Stimulated activated naive CD8-positive, alpha-beta T cell treated with anti-CD3 and anti-CD28 coated beads, Interleukin-15, Interleukin-2, amounts not matched to agents 100 ng/mL and 50 ng/mL, for 24 hours (primary cell): Measurements from ENCODE around the gene SERPINB12.

Source experiments
- H3K27ac Mint-ChIP-seq: one replicate; pipeline ENCODE4 v1.8.0; 2021; ENCODE audit warnings: mild to moderate bottlenecking, mixed read lengths
- H3K27me3 Mint-ChIP-seq: one replicate; pipeline ENCODE4 v1.8.0; 2021; ENCODE audit warnings: mixed read lengths
- H3K36me3 Mint-ChIP-seq: one replicate; pipeline ENCODE4 v1.8.0; 2021; ENCODE audit warnings: low read depth, mixed read lengths
- H3K4me1 Mint-ChIP-seq: one replicate; pipeline ENCODE4 v1.8.0; 2021; ENCODE audit warnings: low read depth, mixed read lengths
- H3K4me3 Mint-ChIP-seq: one replicate; pipeline ENCODE4 v1.8.0; 2021; ENCODE audit warnings: mild to moderate bottlenecking, mixed read lengths
- H3K9me3 Mint-ChIP-seq: one replicate; pipeline ENCODE4 v1.8.0; 2021; ENCODE audit warnings: mixed read lengths

SERPINB12 gene, protein sequence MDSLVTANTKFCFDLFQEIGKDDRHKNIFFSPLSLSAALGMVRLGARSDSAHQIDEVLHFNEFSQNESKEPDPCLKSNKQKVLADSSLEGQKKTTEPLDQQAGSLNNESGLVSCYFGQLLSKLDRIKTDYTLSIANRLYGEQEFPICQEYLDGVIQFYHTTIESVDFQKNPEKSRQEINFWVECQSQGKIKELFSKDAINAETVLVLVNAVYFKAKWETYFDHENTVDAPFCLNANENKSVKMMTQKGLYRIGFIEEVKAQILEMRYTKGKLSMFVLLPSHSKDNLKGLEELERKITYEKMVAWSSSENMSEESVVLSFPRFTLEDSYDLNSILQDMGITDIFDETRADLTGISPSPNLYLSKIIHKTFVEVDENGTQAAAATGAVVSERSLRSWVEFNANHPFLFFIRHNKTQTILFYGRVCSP

DNA sequence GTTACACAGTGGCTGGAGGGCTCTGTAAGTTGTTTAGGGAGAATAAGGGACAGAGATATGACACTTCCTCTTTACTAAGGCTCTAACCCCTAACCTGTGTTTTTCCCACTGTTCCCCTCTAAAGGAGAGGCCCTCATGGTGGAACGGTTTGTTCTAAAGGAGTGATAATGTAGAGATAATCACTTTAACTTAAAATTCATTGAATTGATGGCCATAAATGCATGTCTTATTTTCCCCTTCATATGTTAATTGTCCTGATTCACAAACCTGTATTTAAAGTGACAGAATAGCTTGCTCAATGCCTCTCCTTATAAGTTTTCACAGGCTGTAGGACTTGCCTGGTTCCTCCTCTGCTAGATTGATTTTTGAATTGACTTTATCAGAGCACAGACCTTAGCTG, at the start of gene SERPINB12:
TSS of gene SERPINB12 (plus strand) at position 301 of the 400 bp plus-strand sequence. CDS start 13,791 bp downstream, outside the sequence.
- no peaks in the 10 kb centered on the region for H3K4me1 Mint-ChIP-seq
- H3K4me3 Mint-ChIP-seq = no peak within 1 kb of the TSS
- no peak within 1 kb of the TSS for H3K27ac Mint-ChIP-seq
- no peaks in the 10 kb centered on the region for H3K9me3 Mint-ChIP-seq
- no peaks in the 10 kb centered on the region for H3K36me3 Mint-ChIP-seq
- peaks cover 27% of the 10 kb centered on the region for H3K27me3 Mint-ChIP-seq

DNA sequence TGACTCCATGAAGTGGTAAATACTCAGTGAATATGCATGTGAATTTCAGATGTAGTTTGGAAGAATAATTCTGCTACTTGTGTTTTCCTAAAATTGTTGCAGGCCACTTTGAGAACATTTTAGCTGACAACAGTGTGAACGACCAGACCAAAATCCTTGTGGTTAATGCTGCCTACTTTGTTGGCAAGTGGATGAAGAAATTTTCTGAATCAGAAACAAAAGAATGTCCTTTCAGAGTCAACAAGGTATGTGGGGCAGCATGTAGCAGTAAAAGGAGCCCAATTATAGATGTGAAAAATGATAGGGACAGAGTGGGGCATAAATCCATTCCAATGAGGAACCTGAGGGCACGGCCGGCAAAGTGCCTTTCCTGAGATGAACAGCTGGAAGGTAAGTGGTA, 49.3 kb upstream of the SERPINB12 start:
- H3K36me3 Mint-ChIP-seq = no peaks in the 10 kb centered on the region
- no peaks in the 10 kb centered on the region for H3K9me3 Mint-ChIP-seq
- no peaks in the 10 kb centered on the region for H3K27me3 Mint-ChIP-seq
- H3K27ac Mint-ChIP-seq = no peak overlapping the region
- H3K4me1 Mint-ChIP-seq = no peaks in the 10 kb centered on the region
- no peak overlapping the region for H3K4me3 Mint-ChIP-seq

DNA sequence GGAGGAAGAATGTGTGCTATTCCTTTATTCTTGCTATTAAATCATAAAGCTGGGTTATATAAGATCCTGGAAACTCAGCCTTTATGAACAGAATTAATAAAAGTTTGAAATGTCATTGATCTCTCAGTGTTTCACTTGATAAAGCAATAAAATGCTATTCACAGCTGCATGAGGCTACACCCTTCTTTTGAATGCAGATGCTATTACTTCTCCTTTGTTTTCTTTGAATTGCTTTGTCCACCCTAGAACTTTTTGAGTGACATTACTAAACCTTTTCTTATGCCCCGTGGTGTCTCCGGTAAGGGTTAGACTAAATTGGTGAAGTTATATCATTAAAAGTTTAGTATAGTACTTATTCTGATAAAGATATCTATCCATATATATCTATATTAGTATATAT, 46.5 kb upstream of the SERPINB12 start:
- H3K4me3 Mint-ChIP-seq = no peak overlapping the region

DNA sequence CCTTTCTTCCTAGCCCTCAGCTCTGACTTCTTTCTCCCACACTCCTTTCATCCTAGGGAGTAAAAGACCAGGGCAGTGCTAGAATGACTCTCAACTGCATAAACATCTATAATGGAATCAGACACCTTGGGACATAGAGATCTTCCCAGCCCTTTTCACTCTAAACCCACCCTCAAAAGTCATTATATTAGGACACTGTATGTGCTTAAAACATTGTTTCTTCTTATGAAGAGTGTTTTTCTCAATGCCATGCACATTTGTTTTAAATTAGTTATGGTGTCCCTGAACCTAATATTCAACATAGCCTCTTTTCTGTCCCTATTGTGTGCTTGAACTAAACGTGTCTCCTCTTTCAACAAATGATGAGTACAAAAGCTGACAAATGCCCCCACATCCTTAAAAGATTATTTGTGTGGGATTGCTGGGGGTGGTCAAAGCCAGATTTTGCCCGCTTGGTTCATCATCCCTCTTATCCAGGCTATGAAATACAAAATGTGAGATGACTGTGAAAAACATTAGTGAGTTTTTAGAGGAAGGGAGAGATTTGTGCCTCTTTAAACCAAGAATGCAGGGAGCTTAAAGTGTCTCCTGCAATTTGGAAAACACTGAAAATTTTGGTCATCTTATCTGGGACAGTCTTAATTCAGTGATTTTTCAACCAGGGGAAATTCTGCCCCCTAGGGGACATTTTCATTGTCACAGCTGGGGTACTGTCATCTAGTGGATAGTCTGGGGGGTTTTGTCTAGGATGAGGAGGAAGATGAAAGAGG, 36.4 kb upstream of the SERPINB12 start:
- no peaks in the 10 kb centered on the region for H3K9me3 Mint-ChIP-seq
- H3K27ac Mint-ChIP-seq = no peak overlapping the region
- no peaks in the 10 kb centered on the region for H3K36me3 Mint-ChIP-seq
- H3K27me3 Mint-ChIP-seq = peaks cover 36% of the 10 kb centered on the region
- no peak overlapping the region for H3K4me3 Mint-ChIP-seq
- H3K4me1 Mint-ChIP-seq = no peaks in the 10 kb centered on the region

More for the DNA sequence above, 46.5 kb upstream of the SERPINB12 start:
- no peaks in the 10 kb centered on the region for H3K27me3 Mint-ChIP-seq
- no peaks in the 10 kb centered on the region for H3K4me1 Mint-ChIP-seq
- no peaks in the 10 kb centered on the region for H3K9me3 Mint-ChIP-seq
- no peaks in the 10 kb centered on the region for H3K36me3 Mint-ChIP-seq
- H3K27ac Mint-ChIP-seq = no peak overlapping the region

DNA sequence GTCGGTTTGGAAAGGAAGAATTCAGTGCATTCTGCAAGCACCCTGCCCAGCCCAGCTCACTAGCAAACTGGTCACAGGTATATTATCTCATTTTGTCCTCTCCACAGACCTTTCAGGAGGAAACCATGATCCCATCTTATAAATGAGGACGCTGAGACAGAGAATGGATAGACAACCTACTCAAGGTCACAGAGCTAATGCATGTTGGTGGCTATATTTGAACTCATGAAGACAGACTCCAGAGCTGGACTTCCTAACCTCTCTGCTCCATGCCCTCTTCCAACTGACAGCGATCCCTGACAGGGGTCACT, 35.9 kb upstream of the SERPINB12 start:
- Mint-ChIP-seq H3K27me3 (peaks cover 39% of the 10 kb centered on the region), H3K36me3 (no peaks in the 10 kb centered on the region), H3K27ac (no peak overlapping the region), H3K4me3 (no peak overlapping the region), H3K4me1 (no peaks in the 10 kb centered on the region), H3K9me3 (no peaks in the 10 kb centered on the region)

DNA sequence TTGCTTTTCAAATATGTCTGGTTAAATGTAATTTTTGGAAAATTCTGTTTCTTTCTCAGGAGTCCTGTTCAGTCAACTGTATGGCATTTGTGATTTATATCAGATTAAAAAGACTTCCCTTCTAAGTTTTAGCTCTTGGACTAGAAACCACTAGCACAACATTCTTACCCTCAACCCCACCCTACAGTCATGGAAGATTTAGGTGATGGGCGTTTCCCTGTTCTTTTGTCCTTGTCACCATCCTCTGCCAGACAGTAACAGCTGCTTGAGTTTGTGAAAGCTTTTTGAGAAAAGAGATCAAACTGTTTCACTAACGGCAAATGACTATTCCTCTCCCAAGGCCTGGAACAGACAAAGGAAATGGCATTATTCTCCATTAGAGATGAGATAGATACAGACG, 33.6 kb upstream of the SERPINB12 start:
- H3K27me3 Mint-ChIP-seq = peaks cover 37% of the 10 kb centered on the region
- H3K9me3 Mint-ChIP-seq = no peaks in the 10 kb centered on the region
- no peaks in the 10 kb centered on the region for H3K36me3 Mint-ChIP-seq
- H3K4me3 Mint-ChIP-seq = no peak overlapping the region
- H3K27ac Mint-ChIP-seq = no peak overlapping the region
- no peaks in the 10 kb centered on the region for H3K4me1 Mint-ChIP-seq

DNA sequence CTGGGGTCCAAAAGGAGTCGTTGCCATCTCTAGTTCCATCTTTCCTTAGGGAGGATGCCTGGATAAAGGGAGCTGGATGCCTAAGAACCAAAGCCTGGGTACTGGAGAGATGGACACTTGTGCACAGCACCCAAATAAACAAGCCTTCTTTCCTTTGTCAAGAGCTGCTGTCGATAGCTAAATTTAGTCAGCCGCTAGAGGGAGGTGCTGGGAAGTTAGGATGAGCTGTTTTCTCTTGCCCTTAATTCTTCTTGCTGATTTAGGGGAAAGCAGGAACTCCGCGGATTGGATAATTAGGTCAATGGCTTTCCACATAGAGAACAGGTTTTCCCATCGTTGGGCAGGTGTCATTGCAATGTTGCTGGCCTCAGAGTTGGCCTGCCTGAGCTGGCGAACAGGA, 30.9 kb upstream of the SERPINB12 start:
- H3K27me3 Mint-ChIP-seq = peaks cover 27% of the 10 kb centered on the region
- H3K36me3 Mint-ChIP-seq = no peaks in the 10 kb centered on the region
- no peaks in the 10 kb centered on the region for H3K9me3 Mint-ChIP-seq
- no peak overlapping the region for H3K27ac Mint-ChIP-seq
- no peak overlapping the region for H3K4me3 Mint-ChIP-seq
- no peaks in the 10 kb centered on the region for H3K4me1 Mint-ChIP-seq

DNA sequence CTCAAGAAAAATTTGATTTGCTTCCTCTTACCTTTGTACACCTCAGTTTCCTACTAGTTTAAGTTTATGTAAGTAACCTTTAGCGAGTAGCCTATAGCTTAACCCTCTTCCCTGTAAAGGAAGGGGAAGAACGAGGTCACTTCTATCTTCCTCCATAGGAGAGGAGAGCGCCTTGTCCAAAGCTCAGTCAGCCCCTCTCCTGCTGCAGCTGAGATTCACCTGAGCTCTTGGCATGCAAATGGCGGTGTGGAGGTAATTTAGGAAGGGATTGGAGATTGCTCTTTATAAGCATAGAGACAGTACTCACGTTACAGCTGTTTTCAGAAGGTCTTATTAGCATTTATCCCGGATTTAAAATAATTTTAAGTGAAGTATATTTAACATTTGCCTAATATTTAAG, 27.8 kb upstream of the SERPINB12 start:
- no peaks in the 10 kb centered on the region for H3K9me3 Mint-ChIP-seq

DNA sequence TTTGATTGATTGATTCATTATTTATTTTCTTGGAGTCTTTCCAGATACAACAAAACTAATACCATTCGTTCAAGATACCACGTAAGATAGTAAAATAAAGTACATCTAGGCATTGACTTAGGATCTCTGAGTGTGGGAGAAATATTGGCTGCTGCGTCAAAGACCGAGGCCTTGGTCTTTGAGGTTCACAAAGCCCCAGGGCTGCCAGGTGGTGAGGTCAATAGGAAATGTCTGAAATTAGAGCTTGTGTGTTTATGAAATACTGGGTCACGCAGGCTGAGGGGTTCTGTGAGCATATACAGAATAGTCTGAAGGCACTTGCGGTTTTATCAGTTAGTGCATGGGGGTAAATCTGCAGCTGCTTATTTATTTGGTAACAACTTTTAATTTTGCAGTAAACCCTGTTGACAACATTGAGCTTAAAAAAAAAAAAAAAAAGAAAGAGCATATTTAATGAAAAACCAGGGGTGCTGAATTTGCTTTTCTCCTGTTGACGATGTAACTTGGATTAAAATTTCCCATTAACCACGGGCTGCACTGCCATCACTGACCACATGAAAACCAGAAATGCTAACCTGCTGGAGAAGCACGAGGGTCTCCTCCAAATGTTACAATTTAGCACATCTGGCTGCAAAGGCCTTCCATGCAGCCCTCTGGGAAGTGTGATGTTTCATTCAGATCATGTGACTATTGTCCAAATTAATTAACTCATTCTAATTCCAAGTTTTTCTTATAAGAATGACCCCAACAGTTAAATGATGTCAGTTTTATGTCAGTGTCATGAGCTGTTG, 27.1 kb upstream of the SERPINB12 start:
- Mint-ChIP-seq H3K4me1 (no peaks in the 10 kb centered on the region), H3K27ac (no peak overlapping the region), H3K36me3 (no peaks in the 10 kb centered on the region), H3K9me3 (no peaks in the 10 kb centered on the region), H3K27me3 (peaks cover 16% of the 10 kb centered on the region), H3K4me3 (no peak overlapping the region)

More for the DNA sequence above, 27.8 kb upstream of the SERPINB12 start:
- H3K4me1 Mint-ChIP-seq = no peaks in the 10 kb centered on the region
- H3K36me3 Mint-ChIP-seq = no peaks in the 10 kb centered on the region
- H3K27me3 Mint-ChIP-seq = peaks cover 16% of the 10 kb centered on the region
- H3K4me3 Mint-ChIP-seq = no peak overlapping the region
- no peak overlapping the region for H3K27ac Mint-ChIP-seq

DNA sequence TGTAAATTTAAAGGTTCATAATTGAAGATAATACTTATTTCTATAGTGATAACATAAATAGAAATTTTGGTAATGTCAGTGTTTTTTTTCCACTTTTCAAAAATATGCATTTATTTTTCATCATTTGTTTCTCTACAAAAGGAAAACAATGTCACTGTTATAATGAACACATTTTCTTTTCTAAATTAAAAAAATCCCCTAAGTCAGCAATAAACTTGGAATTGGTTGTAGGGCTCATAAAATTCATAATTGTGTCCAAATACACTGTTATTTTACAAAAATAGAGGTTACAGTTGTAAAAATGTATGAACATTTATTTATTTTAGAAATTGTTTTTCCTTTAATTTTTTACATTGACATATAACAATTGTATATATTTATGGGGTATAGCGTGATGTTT, 26.4 kb upstream of the SERPINB12 start:
- Mint-ChIP-seq H3K4me3 (no peak overlapping the region), H3K4me1 (no peaks in the 10 kb centered on the region), H3K36me3 (no peaks in the 10 kb centered on the region), H3K27ac (no peak overlapping the region), H3K9me3 (no peaks in the 10 kb centered on the region), H3K27me3 (peaks cover 13% of the 10 kb centered on the region)

DNA sequence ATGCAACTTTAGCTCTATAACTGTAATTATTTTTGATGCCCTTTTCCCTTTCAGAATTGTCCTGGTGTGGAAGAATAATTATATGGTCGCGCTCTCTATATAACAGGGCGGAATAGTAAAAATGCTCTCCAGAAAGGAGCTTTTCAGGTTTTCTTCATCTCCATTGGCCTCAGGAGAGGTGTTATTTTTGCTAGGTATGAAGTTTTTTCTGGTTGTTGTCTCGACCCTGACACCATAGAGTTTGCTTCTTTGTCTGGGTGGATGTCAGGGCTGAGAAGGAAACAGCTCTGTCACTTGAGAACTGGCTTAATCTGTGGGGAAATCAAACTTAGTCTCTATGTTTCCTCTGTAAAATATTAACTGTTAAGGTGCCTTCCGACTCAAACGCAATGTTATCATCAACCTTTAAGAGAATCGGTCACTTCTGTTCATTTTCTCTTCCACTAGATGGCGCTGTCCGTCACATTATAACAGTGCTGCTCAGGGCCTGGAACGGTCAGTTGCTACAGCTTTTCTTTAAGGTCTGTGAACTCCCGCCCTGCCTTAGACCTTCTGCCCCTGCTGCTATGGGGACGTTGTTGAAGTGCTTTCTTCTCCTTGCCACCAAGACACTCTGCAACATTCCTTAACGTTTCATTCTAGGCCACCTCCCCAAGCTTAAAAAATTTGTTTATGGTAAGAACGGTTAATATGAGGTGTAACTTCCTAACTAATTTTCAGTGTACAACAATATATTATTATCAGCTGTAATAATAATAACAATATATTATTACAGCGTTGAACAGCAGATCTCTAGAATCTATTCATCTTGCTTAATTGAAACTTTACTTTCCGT, 23.8 kb upstream of the SERPINB12 start:
- Mint-ChIP-seq H3K27ac (no peak overlapping the region), H3K36me3 (no peaks in the 10 kb centered on the region), H3K27me3 (peaks cover 22% of the 10 kb centered on the region), H3K9me3 (no peaks in the 10 kb centered on the region), H3K4me3 (no peak overlapping the region), H3K4me1 (no peaks in the 10 kb centered on the region)

DNA sequence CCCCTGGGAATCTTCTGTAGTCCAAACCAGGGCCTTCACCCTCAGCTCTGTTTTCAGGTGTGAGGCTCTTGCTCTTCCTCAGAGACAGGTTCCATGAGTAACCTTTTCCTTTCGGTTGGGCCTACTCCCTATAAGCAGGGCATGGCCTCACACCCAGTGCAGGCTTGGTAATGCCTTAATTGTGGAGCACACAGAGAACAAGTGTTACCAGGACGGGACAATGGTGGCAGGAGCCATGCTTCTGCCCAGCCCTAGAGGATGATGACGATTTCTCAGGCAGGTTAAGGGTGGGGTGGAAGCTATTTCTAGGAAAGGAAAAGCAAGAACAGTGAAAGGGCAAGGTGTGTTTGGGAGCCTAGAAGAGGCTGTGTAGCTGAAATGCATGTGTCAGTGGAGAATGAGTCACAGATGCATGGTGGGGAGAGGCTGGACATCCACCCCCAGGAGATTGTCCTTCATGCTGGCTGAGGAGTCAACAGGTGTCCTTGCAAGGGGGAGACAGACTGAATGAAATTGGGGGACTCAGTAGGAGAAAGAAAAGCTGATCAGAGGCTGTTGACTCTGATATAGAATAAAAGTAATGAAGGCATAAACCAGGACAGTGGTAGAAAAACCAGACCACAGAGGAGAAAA, 22.0 kb upstream of the SERPINB12 start:
- no peaks in the 10 kb centered on the region for H3K4me1 Mint-ChIP-seq
- peaks cover 23% of the 10 kb centered on the region for H3K27me3 Mint-ChIP-seq
- no peak overlapping the region for H3K27ac Mint-ChIP-seq

DNA sequence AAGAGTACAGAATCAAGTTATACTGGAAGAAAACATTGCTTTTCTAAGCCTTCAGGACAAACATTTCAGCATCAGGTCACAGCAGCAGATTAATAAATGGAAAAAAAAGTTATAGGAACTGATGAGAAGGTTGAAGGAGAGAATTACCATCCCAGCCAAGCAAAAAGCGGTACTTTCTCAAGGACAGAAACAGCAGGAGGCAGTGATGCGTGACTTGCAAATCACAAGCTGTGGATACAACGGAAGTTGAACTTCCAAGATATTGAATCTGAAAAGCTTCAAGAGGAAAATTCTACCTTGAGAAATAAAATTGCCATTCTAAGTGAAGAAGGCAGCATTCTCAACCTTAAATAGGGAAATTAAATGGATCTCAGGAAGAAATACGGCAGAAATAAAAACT, 18.5 kb upstream of the SERPINB12 start:
- no peaks in the 10 kb centered on the region for H3K9me3 Mint-ChIP-seq
- H3K4me1 Mint-ChIP-seq = no peaks in the 10 kb centered on the region
- H3K27ac Mint-ChIP-seq = no peak overlapping the region
- H3K27me3 Mint-ChIP-seq = peaks cover 22% of the 10 kb centered on the region
- no peaks in the 10 kb centered on the region for H3K36me3 Mint-ChIP-seq
- no peak overlapping the region for H3K4me3 Mint-ChIP-seq

More for the DNA sequence above, 22.0 kb upstream of the SERPINB12 start:
- Mint-ChIP-seq H3K36me3 (no peaks in the 10 kb centered on the region), H3K4me3 (no peak overlapping the region), H3K9me3 (no peaks in the 10 kb centered on the region)

DNA sequence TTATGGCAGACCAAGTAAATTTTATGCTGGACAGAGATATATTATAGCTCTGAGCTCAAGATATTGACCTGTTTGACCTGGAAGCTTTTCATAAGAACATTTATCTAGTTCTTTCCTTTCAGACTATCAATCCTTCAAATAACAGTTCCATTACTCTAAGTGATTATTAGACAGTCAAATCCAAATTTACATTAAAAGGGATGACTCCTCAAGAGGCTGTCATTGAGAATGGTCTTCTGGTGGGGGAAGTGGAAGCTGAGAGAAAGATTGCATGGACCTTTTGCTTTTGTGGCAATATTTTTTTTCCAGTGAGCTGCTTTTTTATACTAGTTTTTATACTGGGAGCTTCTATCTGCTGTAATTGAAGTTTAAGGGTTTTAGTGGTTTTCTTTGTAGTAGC, 14.9 kb upstream of the SERPINB12 start:
- H3K4me3 Mint-ChIP-seq = no peak overlapping the region
- H3K9me3 Mint-ChIP-seq = no peaks in the 10 kb centered on the region
- no peaks in the 10 kb centered on the region for H3K36me3 Mint-ChIP-seq
- no peaks in the 10 kb centered on the region for H3K4me1 Mint-ChIP-seq
- H3K27me3 Mint-ChIP-seq = peaks cover 16% of the 10 kb centered on the region
- no peak overlapping the region for H3K27ac Mint-ChIP-seq
